Activated CD4-positive, alpha-beta T cell treated with anti-CD3 and anti-CD28 coated beads, Interleukin-10, Interleukin-2, amounts not matched to agents 100 ng/mL and 50 ng/mL, durations not matched to agents 16 hours and 8 hours (primary cell): ENCODE results near the gene CHD1.

ENCODE experiments used
- DNase-seq: peaks from one replicate; pipeline ENCODE4 v3.0.0-alpha.2; 2020

The CHD1 gene

DNA sequence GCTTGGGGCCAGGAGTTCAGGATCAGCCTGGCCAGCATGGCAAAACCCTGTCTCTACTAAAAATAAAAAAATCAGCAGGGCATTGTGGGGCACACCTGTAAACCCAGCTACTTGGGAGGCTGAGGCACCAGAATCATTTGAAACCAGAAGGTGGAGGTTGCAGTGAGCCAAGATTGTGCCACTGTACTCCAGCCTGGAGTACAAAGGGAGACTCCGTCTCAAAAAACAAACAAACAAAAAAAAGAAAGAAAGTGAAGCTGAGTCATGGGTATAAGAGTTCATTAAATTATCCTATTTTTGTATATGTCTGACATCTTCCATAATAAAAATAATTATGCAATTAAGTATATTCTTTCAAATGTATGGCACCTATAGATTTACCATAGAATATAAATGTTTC lies 37.2 kb downstream of the CHD1 start:
- DNase-seq = no peak

- no peak for DNase-seq
Observed at GRCh38 chr5:98880598-98880997, 48.2 kb downstream of the CHD1 start.

DNA sequence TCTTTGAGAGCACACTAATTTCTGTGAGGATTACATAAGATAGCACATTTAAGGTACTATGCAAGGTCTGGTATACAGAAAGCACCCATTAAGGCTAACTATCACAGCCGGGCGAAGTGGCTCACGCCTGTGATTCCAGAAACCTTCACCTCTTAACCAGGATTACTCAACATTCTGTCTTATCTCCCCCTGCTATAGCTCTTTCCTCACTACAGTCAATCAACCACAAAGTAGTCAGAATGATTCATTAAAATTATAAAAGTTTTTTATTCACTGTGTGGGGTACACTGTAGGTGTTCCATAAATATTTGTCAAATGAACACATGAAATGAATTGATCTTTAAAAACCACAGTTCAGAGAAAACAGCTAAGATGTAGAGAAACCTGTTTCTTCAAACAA lies 48.7 kb downstream of the CHD1 start:
- DNase-seq = peak; percentile 13

- DNase-seq = no peak
Observed at GRCh38 chr5:98877600-98877999, 51.2 kb downstream of the CHD1 start.

GRCh38 chr5:98872674-98873073 lies 56.1 kb downstream of the CHD1 start:
- DNase-seq = no peak

- no peak for DNase-seq
Observed at GRCh38 chr5:98865690-98866089, 63.1 kb downstream of the CHD1 start.

DNA sequence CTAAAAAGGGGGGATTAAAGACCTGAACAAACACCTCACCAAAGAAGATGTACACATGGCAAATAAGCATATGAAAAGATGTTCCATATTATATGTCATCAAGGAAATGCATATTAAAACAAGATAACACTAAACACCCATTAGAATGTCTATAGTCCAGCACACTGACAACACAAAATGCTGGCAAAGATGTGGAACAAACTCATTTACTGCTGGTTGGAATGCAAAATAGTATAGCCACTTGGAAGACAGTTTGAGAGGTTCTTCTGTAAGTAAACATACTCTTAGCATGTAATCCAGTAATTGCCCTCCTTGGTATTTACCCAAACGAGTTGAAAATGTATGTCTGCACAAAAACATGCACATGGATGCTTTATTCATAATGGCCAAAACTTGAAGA lies 81.8 kb downstream of the CHD1 start:
- DNase-seq = no peak

DNA sequence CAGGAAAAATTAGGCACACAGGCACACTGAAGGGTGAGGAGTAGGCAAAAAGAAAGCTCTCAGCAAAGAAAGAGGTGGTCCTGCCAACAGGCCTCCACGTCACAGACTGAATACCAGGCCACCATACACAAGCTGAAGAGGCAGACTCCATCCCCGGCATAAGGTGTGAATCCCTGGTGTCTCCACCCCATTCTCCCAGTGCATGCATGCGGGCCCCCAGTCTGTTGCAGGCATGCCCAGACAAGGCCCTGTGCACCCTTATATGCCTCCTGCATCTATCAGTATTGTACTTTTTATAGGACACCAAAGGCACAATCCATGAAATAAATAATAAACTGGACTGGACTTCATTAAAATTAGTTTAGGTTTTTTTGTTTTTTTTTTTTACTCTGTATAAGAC lies 82.3 kb downstream of the CHD1 start:
- DNase-seq = no peak

- DNase-seq = no peak
Observed at GRCh38 chr5:98845878-98846277, 82.9 kb downstream of the CHD1 start.

DNA sequence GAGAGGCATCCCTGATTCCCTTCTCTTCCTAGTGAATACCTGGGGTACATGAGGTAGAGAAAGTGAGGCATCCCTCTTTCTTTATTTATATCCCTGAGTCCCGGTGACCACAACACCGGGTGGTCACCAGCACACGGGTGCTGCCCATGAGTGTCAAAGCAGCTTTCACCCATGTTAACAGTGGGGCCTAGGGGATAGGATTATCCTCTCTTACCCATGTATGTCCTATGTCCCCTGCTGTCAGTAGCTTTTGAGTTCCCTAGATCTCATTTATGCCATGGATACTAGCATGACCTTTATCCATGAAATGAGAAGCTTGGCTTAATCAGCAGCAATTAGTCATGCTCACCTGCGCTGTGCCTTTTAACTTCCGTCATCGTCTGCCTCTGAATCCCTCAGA lies 83.9 kb downstream of the CHD1 start:
- no peak for DNase-seq

- no peak for DNase-seq
Observed at GRCh38 chr5:98843481-98843880, 85.3 kb downstream of the CHD1 start.

GRCh38 chr5:98840946-98841345 lies 87.9 kb downstream of the CHD1 start:
- no peak for DNase-seq

- peak; percentile 7 for DNase-seq
Observed at GRCh38 chr5:98839469-98840383, 89.1 kb downstream of the CHD1 start.

- no peak for DNase-seq
Observed at GRCh38 chr5:98836175-98836574, 92.6 kb downstream of the CHD1 start.

DNA sequence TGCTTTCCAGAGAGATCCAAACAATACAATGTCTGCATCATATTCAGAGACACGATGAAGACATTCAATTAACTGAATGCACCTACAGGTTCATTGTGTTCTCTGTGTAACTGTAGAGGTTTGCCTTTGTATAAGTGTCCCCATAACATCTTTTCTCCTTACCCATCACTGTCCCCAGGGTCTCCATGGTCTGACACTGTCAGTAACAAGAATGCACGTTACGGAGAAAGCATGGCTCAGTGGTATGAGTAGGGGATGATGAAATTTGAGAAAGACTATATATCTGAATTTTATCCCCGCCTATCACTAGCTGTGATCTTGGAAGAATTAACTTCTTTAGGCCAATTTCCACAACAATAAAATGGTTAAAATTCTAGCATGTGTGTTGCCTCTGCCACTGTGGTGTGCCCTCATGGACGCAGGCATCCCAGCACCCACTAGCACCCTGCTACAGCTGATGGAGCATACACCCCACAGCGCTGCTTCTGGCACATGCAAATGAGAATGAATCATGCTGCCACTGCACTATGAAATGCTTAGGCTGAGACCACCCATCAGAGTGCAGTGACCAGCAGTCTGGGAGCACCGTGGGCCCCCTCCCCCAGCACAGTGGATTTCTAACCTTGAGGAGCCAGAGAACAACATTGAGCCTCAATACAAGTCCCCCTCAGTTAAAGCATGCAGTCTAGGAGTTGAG lies 101.1 kb downstream of the CHD1 start:
- no peak for DNase-seq

- peak; percentile 8 for DNase-seq
Observed at GRCh38 chr5:98827161-98827560, 101.6 kb downstream of the CHD1 start.

GRCh38 chr5:98825582-98826375 lies 103.0 kb downstream of the CHD1 start:
- no peak for DNase-seq

GRCh38 chr5:98816582-98817222 lies 112.1 kb downstream of the CHD1 start:
- DNase-seq = no peak

GRCh38 chr5:98813755-98814154 lies 115.1 kb downstream of the CHD1 start:
- DNase-seq = peak; percentile 7

- no peak for DNase-seq
Observed at GRCh38 chr5:98810206-98810605, 118.6 kb downstream of the CHD1 start.

- DNase-seq = no peak
Observed at GRCh38 chr5:98807806-98808205, 121.0 kb downstream of the CHD1 start.

DNA sequence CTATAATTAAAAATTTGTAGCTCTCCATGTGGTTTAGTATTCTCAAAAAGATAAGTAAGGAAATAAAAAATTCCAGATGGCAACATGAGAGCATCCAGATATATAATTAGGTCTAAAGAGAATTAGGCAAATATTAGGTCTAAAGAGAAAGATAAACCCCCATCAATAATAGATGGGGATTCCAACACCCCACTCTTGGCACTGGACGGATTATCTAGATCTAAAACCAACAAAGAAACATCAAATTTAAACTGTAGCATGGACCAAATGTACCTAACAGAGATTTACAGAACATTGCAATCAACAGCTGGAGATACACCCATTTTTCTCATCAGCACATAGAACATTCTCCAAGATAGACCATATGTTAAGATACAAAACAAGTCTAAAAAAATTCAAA lies 123.7 kb downstream of the CHD1 start:
- no peak for DNase-seq

DNA sequence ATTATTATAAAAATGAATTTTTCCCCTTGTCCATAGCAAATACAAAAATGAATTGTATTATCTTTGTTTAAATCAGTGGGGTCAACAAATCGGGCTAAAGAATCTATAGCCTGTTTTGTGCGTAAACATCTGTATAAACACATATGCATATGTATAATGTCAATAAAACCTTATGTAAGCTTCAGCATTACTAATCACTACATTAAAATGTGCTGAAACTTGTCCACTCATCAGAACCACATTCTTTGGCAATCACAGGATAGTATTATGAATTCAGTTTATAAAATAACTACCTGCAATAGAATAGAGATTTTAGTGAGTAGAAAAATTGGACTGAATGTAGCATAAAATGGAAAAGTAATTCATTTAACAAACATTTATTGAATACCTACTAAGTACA lies 124.7 kb downstream of the CHD1 start:
- DNase-seq = no peak
